ENCODE measurements around the gene FARS2.

DNA sequence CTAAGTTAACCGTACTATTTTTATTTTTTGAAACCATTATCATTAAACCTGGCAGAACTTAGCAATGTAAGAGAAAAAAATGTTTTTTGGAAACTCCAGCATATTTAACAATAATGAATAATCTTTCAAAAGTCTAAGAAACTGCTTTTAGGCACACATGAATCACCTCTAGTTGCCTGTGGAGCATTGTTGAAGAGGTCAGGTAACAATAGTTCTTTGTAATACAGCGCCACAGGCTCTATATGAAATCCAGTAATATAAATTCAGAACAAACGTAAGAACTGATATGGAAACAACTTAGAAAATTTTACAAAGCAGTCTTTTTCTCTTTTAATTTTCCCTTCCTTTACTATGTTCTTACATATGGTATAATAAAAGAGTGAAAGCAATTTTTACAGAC is 10.9 kb upstream of the FARS2 start:
- no peak for TF ChIP-seq POLR2A (IDR thresholded peaks at IDR 0.05)
- no peak for TF ChIP-seq CTCF (IDR thresholded peaks at IDR 0.05)

Data from esophagus squamous epithelium (tissue), 4 donors.